NB4 (cell line): ENCODE results near the gene PIWIL4.

Experiments
- POLR2A ChIP-seq: IDR thresholded peaks from 2 replicates; pipeline ENCODE4 v1.6.1; 2011; ENCODE audit warnings: mild to moderate bottlenecking; ENCODE audit not compliant: insufficient read length; ENCODE audit errors: extremely low read depth
- TF ChIP-seq, protein P1 (sequence below): IDR thresholded peaks from one replicate; pipeline ENCODE4 v1.5.1; 2012; ENCODE audit warnings: low read depth, low read length

DNA sequence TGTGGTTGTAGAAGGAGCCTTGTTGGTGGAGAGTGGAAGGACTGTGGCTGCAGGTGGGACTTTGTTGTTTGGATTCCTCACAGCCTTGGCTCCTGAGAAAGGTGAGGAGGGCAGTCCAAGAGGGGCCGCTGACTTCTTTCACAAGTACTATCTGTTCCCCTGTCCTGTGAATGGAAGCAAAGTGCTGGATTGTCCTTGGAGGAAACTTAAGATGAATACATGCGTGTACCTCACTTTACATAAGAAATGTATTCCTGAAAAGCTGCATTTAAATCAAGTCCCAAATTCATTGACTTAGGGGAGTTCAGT lies 21.1 kb upstream of the PIWIL4 start:
- TF ChIP-seq, protein P1, sequence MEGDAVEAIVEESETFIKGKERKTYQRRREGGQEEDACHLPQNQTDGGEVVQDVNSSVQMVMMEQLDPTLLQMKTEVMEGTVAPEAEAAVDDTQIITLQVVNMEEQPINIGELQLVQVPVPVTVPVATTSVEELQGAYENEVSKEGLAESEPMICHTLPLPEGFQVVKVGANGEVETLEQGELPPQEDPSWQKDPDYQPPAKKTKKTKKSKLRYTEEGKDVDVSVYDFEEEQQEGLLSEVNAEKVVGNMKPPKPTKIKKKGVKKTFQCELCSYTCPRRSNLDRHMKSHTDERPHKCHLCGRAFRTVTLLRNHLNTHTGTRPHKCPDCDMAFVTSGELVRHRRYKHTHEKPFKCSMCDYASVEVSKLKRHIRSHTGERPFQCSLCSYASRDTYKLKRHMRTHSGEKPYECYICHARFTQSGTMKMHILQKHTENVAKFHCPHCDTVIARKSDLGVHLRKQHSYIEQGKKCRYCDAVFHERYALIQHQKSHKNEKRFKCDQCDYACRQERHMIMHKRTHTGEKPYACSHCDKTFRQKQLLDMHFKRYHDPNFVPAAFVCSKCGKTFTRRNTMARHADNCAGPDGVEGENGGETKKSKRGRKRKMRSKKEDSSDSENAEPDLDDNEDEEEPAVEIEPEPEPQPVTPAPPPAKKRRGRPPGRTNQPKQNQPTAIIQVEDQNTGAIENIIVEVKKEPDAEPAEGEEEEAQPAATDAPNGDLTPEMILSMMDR: no peak
- no peak for TF ChIP-seq POLR2A
